Cardiac muscle cell (in vitro differentiated cells and primary cell): Measurements from ENCODE around the gene GPR65. TPM values are rescaled to one million over a fixed set of nuclear protein-coding genes. Genes with fewer than 3 reads are reported as not detected.

Source experiments
- DNase-seq, 2 donors: peaks; one replicate each; pipeline versions ENCODE4 v3.0.0 to v3.0.0-alpha.2; 2010 to 2017; ENCODE audit warnings: low read depth in 1 of 2, low spot score in 1 of 2
- H3K27ac ChIP-seq: fragments of 200-600 bp; sonication (generic); 2 replicates; pipeline ENCODE4 v1.5.1; 2016
- H3K27me3 ChIP-seq: fragments of 200-600 bp; sonication (generic); 2 replicates; pipeline ENCODE4 v1.6.0; 2016; ENCODE audit warnings: control low read depth
- H3K36me3 ChIP-seq: fragments of 200-600 bp; sonication (generic); 2 replicates; pipeline ENCODE4 v1.5.1; 2016; ENCODE audit warnings: control low read depth
- H3K4me1 ChIP-seq: fragments of 200-600 bp; sonication (generic); 2 replicates; pipeline ENCODE4 v1.8.1; 2017; ENCODE audit warnings: low read depth, mild to moderate bottlenecking, mixed run types
- H3K4me3 ChIP-seq: fragments of 200-600 bp; sonication (generic); 2 replicates; pipeline ENCODE4 v1.5.1; 2016; ENCODE audit warnings: mild to moderate bottlenecking
- H3K9me3 ChIP-seq: fragments of 200-600 bp; sonication (generic); 2 replicates; pipeline ENCODE4 v1.5.1; 2017; ENCODE audit warnings: low read depth, mild to moderate bottlenecking, control low read depth
- polyA plus RNA-seq: library from polyadenylated mRNA; unstranded; fragments of >200 nt; fragmentation: Nextera tagmentation; extraction: Ambion mirVana; gene quantifications from 2 replicates; pipeline ENCODE4 v1.2.1, GENCODE V29; 2016
- total RNA-seq: library from RNA; depleted of rRNA; stranded (reverse); fragments of >200 nt; gene quantifications from 2 replicates; pipeline ENCODE4 v1.2.3, GENCODE V29; 2016
- TF ChIP-seq, protein P1 (sequence below): IDR thresholded peaks from 2 replicates; pipeline ENCODE4 v1.5.1; 2012; ENCODE audit warnings: low read depth, mild to moderate bottlenecking, low read length

GPR65 gene
- total and polyA plus RNA-seq, 2 experiments from 2014 or later, result not detected

DNA sequence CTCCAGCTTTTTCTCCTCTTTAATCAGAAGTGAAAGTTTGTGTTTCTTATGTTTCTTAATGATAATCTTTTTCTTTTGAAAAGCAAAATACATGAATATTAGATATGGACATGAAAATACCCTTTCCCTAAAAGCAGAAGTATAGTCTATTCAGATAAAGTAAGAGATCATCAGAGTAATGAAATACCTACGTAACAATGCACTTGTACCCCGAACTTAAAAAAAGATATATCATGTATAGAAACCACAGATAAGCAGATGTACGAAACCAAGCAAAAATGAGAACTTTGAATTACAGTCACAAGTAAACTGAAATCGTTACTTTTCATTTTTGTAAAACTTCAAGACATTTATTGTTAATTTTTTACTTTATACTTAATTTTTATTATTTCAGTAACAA lies 1.5 kb upstream of the GPR65 start:
- Histone ChIP-seq H3K36me3 (no peaks in the 10 kb centered on the region), H3K4me3 (no peak overlapping the region), H3K27me3 (no peaks in the 10 kb centered on the region), H3K9me3 (no peaks in the 10 kb centered on the region), H3K27ac (no peak overlapping the region), H3K4me1 (peaks cover 3% of the 10 kb centered on the region)
- DNase-seq, result no peak
- TF ChIP-seq, protein P1, sequence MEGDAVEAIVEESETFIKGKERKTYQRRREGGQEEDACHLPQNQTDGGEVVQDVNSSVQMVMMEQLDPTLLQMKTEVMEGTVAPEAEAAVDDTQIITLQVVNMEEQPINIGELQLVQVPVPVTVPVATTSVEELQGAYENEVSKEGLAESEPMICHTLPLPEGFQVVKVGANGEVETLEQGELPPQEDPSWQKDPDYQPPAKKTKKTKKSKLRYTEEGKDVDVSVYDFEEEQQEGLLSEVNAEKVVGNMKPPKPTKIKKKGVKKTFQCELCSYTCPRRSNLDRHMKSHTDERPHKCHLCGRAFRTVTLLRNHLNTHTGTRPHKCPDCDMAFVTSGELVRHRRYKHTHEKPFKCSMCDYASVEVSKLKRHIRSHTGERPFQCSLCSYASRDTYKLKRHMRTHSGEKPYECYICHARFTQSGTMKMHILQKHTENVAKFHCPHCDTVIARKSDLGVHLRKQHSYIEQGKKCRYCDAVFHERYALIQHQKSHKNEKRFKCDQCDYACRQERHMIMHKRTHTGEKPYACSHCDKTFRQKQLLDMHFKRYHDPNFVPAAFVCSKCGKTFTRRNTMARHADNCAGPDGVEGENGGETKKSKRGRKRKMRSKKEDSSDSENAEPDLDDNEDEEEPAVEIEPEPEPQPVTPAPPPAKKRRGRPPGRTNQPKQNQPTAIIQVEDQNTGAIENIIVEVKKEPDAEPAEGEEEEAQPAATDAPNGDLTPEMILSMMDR, result no peak

DNA sequence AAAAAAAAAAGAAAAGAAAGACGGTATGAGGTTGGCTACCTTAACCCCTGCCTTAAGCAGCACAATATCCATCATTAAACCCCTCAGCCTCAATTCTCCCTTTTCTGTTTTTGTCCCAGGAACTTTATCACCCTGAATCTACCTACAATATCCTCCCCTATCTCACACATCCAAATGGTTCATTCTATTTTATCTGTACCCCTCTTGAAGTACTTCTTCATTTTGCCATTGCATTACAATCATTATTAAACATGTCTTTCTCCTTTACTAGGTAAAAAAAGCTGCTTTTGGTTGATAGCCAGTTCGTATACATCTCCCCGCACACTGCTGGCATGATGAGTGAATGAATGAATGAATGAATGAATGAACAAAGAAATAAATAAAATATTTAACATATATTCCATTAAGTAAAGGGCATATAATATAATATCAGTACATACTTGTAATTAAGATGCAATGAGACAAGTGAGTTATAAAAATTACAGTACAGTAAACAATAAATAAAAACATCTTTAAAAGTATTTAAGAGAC lies 364 bp upstream of the GPR65 start:
- Histone ChIP-seq H3K27ac (no peak overlapping the region), H3K4me1 (no peaks in the 10 kb centered on the region), H3K4me3 (no peak overlapping the region), H3K27me3 (no peaks in the 10 kb centered on the region), H3K36me3 (no peaks in the 10 kb centered on the region), H3K9me3 (no peaks in the 10 kb centered on the region)
- TF ChIP-seq, protein P1, result no peak
- no peak for DNase-seq

DNA sequence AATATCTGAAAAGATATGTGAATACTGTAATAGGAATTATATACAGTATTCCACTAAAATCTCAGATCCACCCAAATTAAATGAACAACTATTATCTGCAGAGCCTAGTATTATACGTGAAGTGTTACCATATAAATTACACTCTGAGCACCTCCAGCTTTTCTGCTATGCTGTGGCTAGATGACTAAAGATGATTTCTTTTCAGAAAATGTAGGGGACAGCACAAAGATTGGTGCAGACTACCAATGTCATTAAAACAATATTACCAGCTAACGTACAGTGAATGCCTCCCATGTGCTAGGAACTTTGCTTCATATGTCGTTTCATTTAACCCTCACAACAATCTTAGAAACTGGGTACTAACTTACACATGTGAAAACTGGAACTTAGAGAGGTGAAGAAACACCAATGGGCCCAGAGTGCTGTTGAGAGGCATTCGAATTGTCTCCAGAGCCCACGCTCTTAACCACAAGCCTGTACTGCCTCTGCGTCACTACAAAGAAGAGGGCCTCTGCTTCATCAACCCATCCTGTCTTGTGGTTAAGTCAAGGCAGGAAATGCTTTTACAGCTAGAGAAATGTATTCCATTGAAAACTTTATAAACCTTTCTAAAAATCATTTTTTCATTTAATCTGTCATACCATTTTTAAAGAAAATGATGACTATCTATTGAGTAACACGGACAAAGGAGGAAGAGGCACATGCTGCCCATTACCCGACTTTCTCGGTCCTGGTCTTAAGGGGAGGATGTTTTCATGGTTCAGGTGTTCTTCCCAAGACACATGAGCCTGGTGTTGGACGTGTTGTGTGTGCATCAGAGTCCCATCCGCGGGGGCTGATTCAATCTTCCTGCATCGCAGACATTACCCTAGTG lies 1.3 kb downstream of the GPR65 start:
- H3K4me1 ChIP-seq, result no peaks in the 10 kb centered on the region
- no peaks in the 10 kb centered on the region for H3K9me3 ChIP-seq
- no peak overlapping the region for H3K27ac ChIP-seq
- no peak for DNase-seq
- no peaks in the 10 kb centered on the region for H3K27me3 ChIP-seq
- TF ChIP-seq, protein P1, result no peak
- H3K4me3 ChIP-seq, result no peak overlapping the region
- no peaks in the 10 kb centered on the region for H3K36me3 ChIP-seq

DNA sequence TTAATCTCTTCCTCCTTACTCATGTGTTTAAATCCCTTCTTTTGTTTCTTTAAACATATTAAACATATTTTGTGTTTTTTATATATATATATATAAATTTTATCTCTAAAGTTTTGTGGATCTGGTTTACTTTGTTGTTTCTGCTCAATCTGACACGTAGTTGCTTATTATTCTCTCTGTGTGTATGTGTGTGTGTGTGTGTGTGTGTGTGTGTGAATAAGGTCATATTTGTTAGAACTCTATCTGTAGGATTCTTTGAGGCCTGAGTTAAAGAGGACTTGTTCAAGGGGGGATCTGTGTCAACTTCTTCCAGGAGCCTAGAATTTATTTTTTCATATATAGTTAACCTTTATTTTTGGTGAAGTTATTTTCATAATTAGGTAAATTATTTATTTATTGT lies 2.7 kb downstream of the GPR65 start:
- Histone ChIP-seq H3K9me3 (no peaks in the 10 kb centered on the region), H3K4me3 (no peak overlapping the region), H3K36me3 (no peaks in the 10 kb centered on the region), H3K27me3 (no peaks in the 10 kb centered on the region), H3K4me1 (no peaks in the 10 kb centered on the region), H3K27ac (no peak overlapping the region)
- TF ChIP-seq, protein P1, result no peak
- no peak for DNase-seq

DNA sequence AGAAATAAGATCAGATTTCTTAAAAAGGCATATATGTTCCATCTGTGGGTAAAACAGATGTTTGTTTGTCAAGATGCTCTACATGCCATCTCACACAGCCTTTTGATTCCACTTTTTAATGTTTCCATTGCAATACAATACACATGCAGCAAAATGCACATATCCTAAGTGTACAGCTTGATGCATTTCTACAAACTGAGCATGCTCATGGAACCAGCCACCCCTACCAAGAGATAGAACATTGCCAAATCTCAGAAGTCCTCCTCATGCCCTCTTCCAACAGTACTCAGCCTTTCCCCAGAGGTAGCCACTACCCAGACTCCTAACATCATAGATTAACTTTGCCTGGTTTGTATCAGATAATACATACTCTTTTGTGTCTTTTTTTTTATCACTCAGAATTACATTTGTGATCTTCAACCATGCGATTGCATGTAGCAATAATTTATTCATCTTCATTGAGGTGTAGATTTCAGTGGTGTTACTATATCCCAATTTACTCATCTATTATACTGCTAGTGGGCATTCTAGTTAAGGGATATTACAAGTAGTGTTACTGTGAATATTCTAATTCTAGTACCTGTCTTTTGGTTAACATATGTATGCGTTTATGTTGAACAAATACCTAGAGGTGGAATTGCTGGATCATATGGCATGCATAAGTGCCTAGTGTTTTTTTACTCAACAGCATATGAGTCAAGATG lies 3.3 kb downstream of the GPR65 start:
- TF ChIP-seq, protein P1, result no peak
- Histone ChIP-seq H3K27me3 (no peaks in the 10 kb centered on the region), H3K4me1 (no peaks in the 10 kb centered on the region), H3K4me3 (no peak overlapping the region), H3K27ac (no peak overlapping the region), H3K36me3 (no peaks in the 10 kb centered on the region), H3K9me3 (no peaks in the 10 kb centered on the region)
- DNase-seq, result no peak
